ENCODE measurements around the gene RBM34. TPM values are rescaled to one million over a fixed set of nuclear protein-coding genes. Genes with fewer than 3 reads are reported as not detected.

RBM34 gene
- total RNA-seq, 2 donors from 2014 or later: 25.7 to 90.7 TPM

GRCh38 chr1:235156265-235156664 is 4.8 kb downstream of the RBM34 start:
- no peak overlapping the region for H3K27ac ChIP-seq
- no peaks in the 10 kb centered on the region for H3K27me3 ChIP-seq (replicated peaks; ENCODE audit: insufficient read depth)
- intact Hi-C loops (cut with DNase I): no loop called here
- DNase-seq (ENCODE audit: low spot score): no peak
- no peaks in the 10 kb centered on the region for H3K4me1 ChIP-seq (replicated peaks)
- H3K36me3 ChIP-seq: no peaks in the 10 kb centered on the region
- no peaks in the 10 kb centered on the region for H3K9me3 ChIP-seq
- no peak overlapping the region for H3K4me3 ChIP-seq
- WGBS: 92% methylated on average over 3 of the region's 3 CpGs
- TF ChIP-seq POLR2A (IDR thresholded peaks at IDR 0.05): no peak
- TF ChIP-seq POLR2AphosphoS5 (IDR thresholded peaks at IDR 0.05): no peak
- no peak for TF ChIP-seq CTCF (IDR thresholded peaks at IDR 0.05)

DNA sequence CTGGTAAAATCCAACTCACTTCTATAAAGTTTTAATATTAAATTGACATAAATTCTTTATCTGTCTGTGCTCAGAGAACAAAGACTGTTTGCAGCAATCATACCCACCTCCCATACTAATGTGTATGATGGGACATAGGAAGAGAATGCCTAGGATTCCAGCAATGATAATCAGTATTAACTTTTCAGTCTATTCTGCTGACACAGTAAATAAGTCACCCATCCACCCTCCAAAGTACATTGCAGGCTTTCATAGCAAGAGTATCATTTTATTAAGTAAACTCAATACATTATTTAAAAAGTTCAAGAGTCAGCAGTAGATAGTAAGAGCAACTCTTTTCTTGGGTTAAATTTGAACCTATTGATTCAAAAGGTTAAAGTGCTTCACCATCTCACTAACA is 8.8 kb downstream of the RBM34 start:
- Histone ChIP-seq H3K27me3 (replicated peaks; ENCODE audit: insufficient read depth) (no peaks in the 10 kb centered on the region), H3K4me3 (no peak overlapping the region), H3K27ac (no peak overlapping the region), H3K36me3 (peaks cover 0 to 6% of the 10 kb centered on the region in 2 donors), H3K4me1 (replicated peaks) (no peaks in the 10 kb centered on the region), H3K9me3 (no peaks in the 10 kb centered on the region)
- DNase-seq (ENCODE audit: low spot score): no peak
- intact Hi-C loops (cut with DNase I): no loop called here
- TF ChIP-seq POLR2AphosphoS5 (IDR thresholded peaks at IDR 0.05): peak; percentile 7
- TF ChIP-seq POLR2A (IDR thresholded peaks at IDR 0.05): no peak

DNA sequence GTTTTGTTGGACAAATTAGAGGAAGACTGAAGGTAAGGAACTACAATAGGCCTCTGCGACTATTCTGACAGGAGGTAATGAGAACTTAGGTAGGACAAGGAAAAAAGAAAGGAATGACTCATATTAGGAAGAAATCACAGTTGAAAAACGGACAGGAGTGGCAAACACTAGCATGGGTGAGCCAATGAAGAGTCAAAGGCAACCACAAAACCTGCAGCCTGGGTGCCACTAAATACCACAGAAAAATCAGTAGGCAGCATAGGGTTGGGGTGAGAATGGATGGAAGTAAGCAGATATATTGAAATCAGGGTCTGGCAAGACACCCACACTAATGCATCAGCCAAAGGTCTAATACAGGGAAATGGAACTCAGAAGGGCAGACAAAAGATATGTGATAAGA is 10.0 kb downstream of the RBM34 start:
- H3K4me1 ChIP-seq (replicated peaks): no peaks in the 10 kb centered on the region
- no peak overlapping the region for H3K27ac ChIP-seq
- TF ChIP-seq CTCF (IDR thresholded peaks at IDR 0.05) (no peak), POLR2AphosphoS5 (IDR thresholded peaks at IDR 0.05) (no peak), POLR2A (IDR thresholded peaks at IDR 0.05) (no peak)
- intact Hi-C loops (cut with DNase I): no loop called here
- WGBS: 89% methylated on average over 2 of the region's 2 CpGs
- H3K36me3 ChIP-seq: peaks cover 0 to 6% of the 10 kb centered on the region in 2 donors
- no peaks in the 10 kb centered on the region for H3K27me3 ChIP-seq (replicated peaks; ENCODE audit: insufficient read depth)
- no peak for DNase-seq (ENCODE audit: low spot score)
- H3K4me3 ChIP-seq: no peak overlapping the region
- H3K9me3 ChIP-seq: no peaks in the 10 kb centered on the region

DNA sequence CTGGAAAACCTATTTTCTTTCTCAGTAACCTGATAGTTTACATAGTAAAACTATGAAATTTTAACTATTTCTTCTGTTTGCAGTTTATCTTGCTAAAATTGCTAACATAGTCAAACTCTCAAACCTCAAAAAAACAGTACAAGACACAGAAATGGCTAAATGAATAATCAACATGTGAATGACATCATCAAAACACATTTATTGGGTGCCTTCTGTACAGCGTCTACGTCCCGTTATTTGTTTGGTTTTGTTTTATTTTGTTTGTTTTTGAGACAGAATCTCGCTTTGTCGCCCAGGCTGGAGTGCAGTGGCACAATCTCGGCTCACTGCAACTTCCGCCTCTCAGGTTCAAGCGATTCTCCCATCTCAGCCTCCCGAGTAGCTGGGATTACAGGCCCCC is 11.2 kb downstream of the RBM34 start:
- Histone ChIP-seq H3K9me3 (no peaks in the 10 kb centered on the region), H3K36me3 (peaks cover 0 to 6% of the 10 kb centered on the region in 2 donors), H3K4me1 (replicated peaks) (no peaks in the 10 kb centered on the region), H3K27ac (no peak overlapping the region), H3K27me3 (replicated peaks; ENCODE audit: insufficient read depth) (no peaks in the 10 kb centered on the region), H3K4me3 (no peak overlapping the region)
- 65% methylated on average over 9 of the region's 9 CpGs for WGBS
- DNase-seq (ENCODE audit: low spot score): no peak
- intact Hi-C loops (cut with DNase I): no loop called here
- peak; percentile 20 for TF ChIP-seq POLR2AphosphoS5 (IDR thresholded peaks at IDR 0.05)
- TF ChIP-seq CTCF (IDR thresholded peaks at IDR 0.05): no peak

GRCh38 chr1:235147269-235147668 is 13.8 kb downstream of the RBM34 start:
- intact Hi-C loops (cut with DNase I): no loop called here
- Histone ChIP-seq H3K36me3 (peaks cover 0 to 6% of the 10 kb centered on the region in 2 donors), H3K27me3 (replicated peaks; ENCODE audit: insufficient read depth) (no peaks in the 10 kb centered on the region), H3K4me1 (replicated peaks) (no peaks in the 10 kb centered on the region), H3K9me3 (no peaks in the 10 kb centered on the region), H3K27ac (no peak overlapping the region), H3K4me3 (no peak overlapping the region)
- 92% methylated on average over 4 of the region's 4 CpGs for WGBS
- no peak for DNase-seq (ENCODE audit: low spot score)
- TF ChIP-seq POLR2A (IDR thresholded peaks at IDR 0.05): no peak
- no peak for TF ChIP-seq CTCF (IDR thresholded peaks at IDR 0.05)
- TF ChIP-seq POLR2AphosphoS5 (IDR thresholded peaks at IDR 0.05): no peak
